ENCODE results near the gene ZNF174. TPM values are rescaled to one million over a fixed set of nuclear protein-coding genes. Genes with fewer than 3 reads are reported as not detected.

Gene ZNF174
- polyA plus RNA-seq, 3 donors = 14.6 to 17.6 (median 15.7) TPM

- DNase-seq = no peak
Measured at GRCh38 chr16:3431779-3432219, 30.8 kb downstream of the ZNF174 start.

GRCh38 chr16:3434373-3434772 is 33.4 kb downstream of the ZNF174 start:
- no peak for DNase-seq

- DNase-seq = no peak
Measured at GRCh38 chr16:3439637-3440036, 38.6 kb downstream of the ZNF174 start.

GRCh38 chr16:3443108-3444031 is 42.4 kb downstream of the ZNF174 start, which contains the start of the genes NAA60 and ZNF597:
Gene NAA60, plus strand, starts transcription at chr16:3443680. Its CDS starts 32,548 bp downstream, at chr16:3476228.
Gene ZNF597, minus strand, starts transcription at chr16:3443504. Its CDS starts 351 bp downstream, at chr16:3443153.
- DNase-seq = peak; percentile 89

- DNase-seq = no peak
Measured at GRCh38 chr16:3444032-3444388, 43.0 kb downstream of the ZNF174 start.

GRCh38 chr16:3454093-3454492 is 53.1 kb downstream of the ZNF174 start:
- DNase-seq = no peak

GRCh38 chr16:3454631-3455147 is 53.7 kb downstream of the ZNF174 start:
- DNase-seq = no peak

- peak; percentile 92 for DNase-seq
Measured at GRCh38 chr16:3457434-3458252, 56.6 kb downstream of the ZNF174 start.

GRCh38 chr16:3458278-3458851 is 57.4 kb downstream of the ZNF174 start:
- DNase-seq = no peak

- DNase-seq = peak; percentile 64
Measured at GRCh38 chr16:3458852-3459361, 57.9 kb downstream of the ZNF174 start.

Other genes starting within 250 kb of the ZNF174 start
- not detected for gene OR1F1, start 213.0 kb upstream of the ZNF174 start, polyA plus RNA-seq (ENCODE audit: insufficient read length in 3 of 3)
- 10 to 100 TPM; 11.5 to 15.0 (median 13.4) TPM for gene ZNF200, start 166.1 kb upstream of the ZNF174 start, polyA plus RNA-seq (ENCODE audit: insufficient read length in 3 of 3)
- under 1 TPM; 0.20 to 0.38 (median 0.33) TPM for gene MEFV, start 144.6 kb upstream of the ZNF174 start, polyA plus RNA-seq (ENCODE audit: insufficient read length in 3 of 3)
- 10 to 100 TPM; 49.3 to 51.4 (median 49.4) TPM for gene ZNF263, start 117.7 kb upstream of the ZNF174 start, polyA plus RNA-seq (ENCODE audit: insufficient read length in 3 of 3)
- gene TIGD7, start 95.8 kb upstream of the ZNF174 start, polyA plus RNA-seq (ENCODE audit: insufficient read length in 3 of 3) = 10 to 100 TPM; 10.5 to 15.9 (median 12.2) TPM
- 10 to 100 TPM; 44.1 to 65.2 (median 61.7) TPM for gene ZNF75A, start 95.7 kb upstream of the ZNF174 start, polyA plus RNA-seq (ENCODE audit: insufficient read length in 3 of 3)
- gene OR2C1, start 45.3 kb upstream of the ZNF174 start, polyA plus RNA-seq (ENCODE audit: insufficient read length in 3 of 3) = 1 to 10 TPM in 1 of 3 donors, under 1 TPM in 2; 0.53 to 1.1 (median 0.73) TPM
- 10 to 100 TPM; 15.0 to 20.5 (median 17.8) TPM for gene ZSCAN32, start 211 bp upstream of the ZNF174 start, polyA plus RNA-seq (ENCODE audit: insufficient read length in 3 of 3)
- gene ZNF597, start 42.3 kb downstream of the ZNF174 start, polyA plus RNA-seq (ENCODE audit: insufficient read length in 3 of 3) = 1 to 10 TPM; 3.4 to 4.1 (median 3.9) TPM
- 10 to 100 TPM; 65.2 to 76.2 (median 68.1) TPM for gene NAA60, start 42.5 kb downstream of the ZNF174 start, polyA plus RNA-seq (ENCODE audit: insufficient read length in 3 of 3)
- not detected for gene C16orf90, start 94.3 kb downstream of the ZNF174 start, polyA plus RNA-seq (ENCODE audit: insufficient read length in 3 of 3)
- 10 to 100 TPM; 51.2 to 61.1 (median 55.6) TPM for gene CLUAP1, start 99.8 kb downstream of the ZNF174 start, polyA plus RNA-seq (ENCODE audit: insufficient read length in 3 of 3)
- gene NLRC3, start 176.2 kb downstream of the ZNF174 start, polyA plus RNA-seq (ENCODE audit: insufficient read length in 3 of 3) = 1 to 10 TPM; 1.2 to 2.5 (median 2.4) TPM
- gene SLX4, start 210.4 kb downstream of the ZNF174 start, polyA plus RNA-seq (ENCODE audit: insufficient read length in 3 of 3) = 1 to 10 TPM; 4.9 to 8.7 (median 7.6) TPM

All from renal pelvis (tissue), 4 donors.